IPS DF 19.7 (cell line): Measurements from ENCODE around the gene OR6C6.
"Not testable (repeated sequence)": the region's sequence is repeated elsewhere in the genome, so short reads cannot be mapped to it uniquely, and the experiment has no call there.

ENCODE experiments used
- DNase-seq: peaks from one replicate; pipeline ENCODE4 v3.0.0-alpha.2; 2013; ENCODE audit warnings: low read depth, low spot score

The OR6C6 gene

GRCh38 chr12:55296469-55296868, at the start of gene OR6C6:
TSS of gene OR6C6 (minus strand) at chr12:55296569. CDS start at chr12:55295232, 1,337 bp downstream.
- no peak for DNase-seq

GRCh38 chr12:55336002-55336401, 39.6 kb upstream of the OR6C6 start:
- no peak for DNase-seq

GRCh38 chr12:55330446-55330845, 34.1 kb upstream of the OR6C6 start, which contains the start of gene OR6C3:
TSS of gene OR6C3 (plus strand) at chr12:55330746. CDS start at chr12:55331701, 955 bp downstream.
- DNase-seq = no peak

GRCh38 chr12:55325801-55326200, 29.4 kb upstream of the OR6C6 start:
- not testable (repeated sequence) for DNase-seq

DNA sequence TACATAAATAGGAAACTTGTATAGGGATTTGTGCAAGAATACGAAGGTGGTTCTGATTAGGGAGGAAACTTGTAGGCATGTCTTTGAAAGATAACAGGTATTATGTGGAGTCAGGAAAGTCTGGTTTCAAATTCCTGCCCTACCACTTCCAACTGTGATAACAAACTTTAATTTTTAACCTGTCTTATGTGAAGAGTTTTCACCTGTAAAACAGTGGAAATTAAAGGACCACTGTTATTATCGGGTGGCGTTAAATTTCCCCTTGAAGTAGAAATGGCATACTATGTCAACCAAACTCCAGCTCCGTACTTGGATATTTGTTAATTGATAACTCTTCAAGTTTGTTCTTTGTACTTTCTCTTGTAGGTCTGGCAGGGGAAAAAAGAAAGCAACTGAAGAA, 23.8 kb upstream of the OR6C6 start:
- no peak for DNase-seq

- DNase-seq = no peak
Observed at GRCh38 chr12:55314043-55314442, 17.7 kb upstream of the OR6C6 start, which contains the start of gene OR6C1. TSS of gene OR6C1 (plus strand) at chr12:55314343. CDS start at chr12:55320600, 6,257 bp downstream.

DNA sequence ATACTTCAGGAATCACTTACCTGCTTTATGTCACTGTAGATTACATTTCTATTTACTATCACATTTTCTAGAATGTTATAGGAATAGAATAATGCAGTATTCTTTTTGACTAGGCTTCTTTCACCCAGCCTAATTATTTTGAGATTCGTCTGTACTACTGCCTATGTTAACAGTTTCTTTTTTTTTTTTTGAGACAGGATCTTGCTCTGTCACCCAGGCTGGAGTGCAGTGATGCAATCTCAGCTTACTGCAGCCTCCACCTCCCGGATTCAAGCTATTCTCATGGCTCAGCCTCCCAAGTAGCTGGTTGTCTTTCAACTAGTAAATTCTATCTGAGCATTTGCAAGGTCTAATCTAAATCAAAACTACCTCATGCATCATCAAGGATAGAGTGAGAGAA, 6.4 kb downstream of the OR6C6 start:
- DNase-seq = no peak

DNA sequence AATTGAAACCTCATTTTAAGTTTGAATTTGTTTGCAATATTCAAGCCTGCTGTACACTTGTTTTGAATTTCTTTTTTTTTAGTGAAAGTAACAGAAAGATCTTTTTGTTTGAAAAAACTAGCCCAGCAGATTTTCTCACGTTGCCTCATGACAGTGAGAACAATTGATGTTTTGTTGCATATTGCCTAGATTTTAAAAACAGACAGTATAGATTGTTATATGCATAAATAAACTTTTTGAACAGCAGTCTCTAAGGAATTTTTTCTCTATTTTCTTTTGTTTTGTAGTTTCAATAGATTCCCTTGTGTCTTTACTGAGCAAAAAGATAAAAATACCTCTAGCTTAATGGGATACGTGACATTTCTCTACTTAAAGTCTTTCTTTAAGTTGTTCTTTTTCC, 15.4 kb downstream of the OR6C6 start:
- DNase-seq = no peak

GRCh38 chr12:55258303-55258702, 38.1 kb downstream of the OR6C6 start:
- DNase-seq = no peak

- DNase-seq = no peak
Observed at GRCh38 chr12:55256831-55257230, 39.5 kb downstream of the OR6C6 start.

DNA sequence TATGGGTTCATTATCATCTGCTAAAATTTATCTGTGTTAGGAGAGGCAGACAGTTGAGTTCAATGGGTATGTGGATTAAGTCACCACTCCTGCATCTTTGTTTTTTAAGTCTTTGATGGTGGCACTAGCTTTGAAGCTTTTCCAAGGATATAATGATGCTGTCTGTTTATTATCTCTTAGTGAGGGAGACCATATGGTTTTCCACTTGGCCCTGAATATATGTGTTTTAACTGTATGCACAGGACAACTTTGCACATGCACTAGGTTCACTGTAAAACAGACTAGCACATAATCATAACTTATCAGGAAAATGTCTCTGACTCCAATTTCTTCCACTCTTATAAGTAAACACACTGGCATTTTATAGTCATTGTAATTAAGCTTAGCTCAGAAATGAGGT, 43.1 kb downstream of the OR6C6 start:
- DNase-seq = no peak

DNA sequence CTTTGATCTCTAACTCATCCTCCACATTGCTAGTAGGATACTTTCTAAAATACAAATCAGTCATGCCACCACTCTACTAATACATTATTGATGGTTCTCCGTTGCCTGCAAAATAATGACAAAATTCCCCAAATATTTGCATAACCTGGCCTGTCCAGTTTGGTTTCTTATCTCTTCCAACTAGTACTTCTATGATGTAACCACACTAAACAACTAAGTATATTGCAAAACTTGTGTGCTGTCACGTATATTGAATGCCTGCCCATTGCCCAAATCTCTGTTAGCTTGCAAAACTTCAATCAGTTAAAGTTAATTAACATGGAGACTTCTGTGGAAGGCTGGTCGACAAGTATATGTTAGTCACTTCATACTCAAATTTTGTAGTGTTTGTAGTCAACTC, 45.4 kb downstream of the OR6C6 start:
- no peak for DNase-seq

DNA sequence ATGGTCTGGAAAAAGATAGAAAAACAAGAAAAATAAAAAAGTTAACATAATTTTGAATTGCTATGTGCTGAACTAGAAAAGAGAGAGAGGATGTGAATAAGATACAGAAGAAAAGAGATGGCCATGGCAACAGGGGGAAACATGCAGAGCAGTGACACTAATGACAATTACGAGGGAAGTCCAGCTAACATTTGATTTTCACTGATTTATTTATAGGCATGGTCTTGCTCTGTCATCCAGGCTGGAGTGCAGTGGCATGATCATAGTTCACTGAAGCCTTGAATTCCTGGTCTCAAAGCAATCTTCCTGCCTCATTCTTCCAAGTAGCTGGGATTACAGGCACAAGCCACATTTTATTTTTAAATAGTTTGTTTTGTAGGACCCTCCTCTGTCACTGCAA, 50.2 kb downstream of the OR6C6 start:
- no peak for DNase-seq

GRCh38 chr12:55244309-55244708, 52.1 kb downstream of the OR6C6 start, which contains the start of gene OR6C74:
TSS of gene OR6C74 (plus strand) at chr12:55244609. CDS start at chr12:55247288, 2,679 bp downstream.
- no peak for DNase-seq
